Sigmoid colon (tissue), 7 donors: Measurements from ENCODE around the gene PAM16. TPM values are rescaled to one million over a fixed set of nuclear protein-coding genes. Genes with fewer than 3 reads are reported as not detected.
A peak's percentile ranks its signal among the peaks of the same experiment; 100 is the strongest.

Source experiments
- DNase-seq: peaks from one replicate; pipeline ENCODE4 v3.0.0-alpha.2; 2019
- H3K27ac ChIP-seq, 4 donors: fragments of 200-600 bp; sonication (generic); one replicate each; pipeline ENCODE4 v1.5.1; 2016 to 2019; ENCODE audit warnings: mild to moderate bottlenecking in 1 of 4
- H3K27me3 ChIP-seq, 3 donors: fragments of 200-600 bp; sonication (generic); one replicate each; pipeline ENCODE4 v1.5.1; 2019; ENCODE audit warnings: mild to moderate bottlenecking in 1 of 3
- H3K36me3 ChIP-seq, 4 donors: fragments of 200-600 bp; sonication (generic); one replicate each; pipeline ENCODE4 v1.5.1; 2016 to 2019
- H3K4me1 ChIP-seq, 4 donors: fragments of 200-600 bp; sonication (generic); one replicate each; pipeline ENCODE4 v1.5.1; 2017 to 2019
- H3K4me3 ChIP-seq, 4 donors: fragments of 200-600 bp; sonication (generic); one replicate each; pipeline ENCODE4 v1.5.1; 2017 to 2019; ENCODE audit warnings: mild to moderate bottlenecking in 2 of 4, moderate library complexity in 1 of 4
- H3K9me3 ChIP-seq, 4 donors: fragments of 200-600 bp in 3 of 4; sonication (generic) in 3 of 4; one replicate each; pipeline versions ENCODE4 v1.5.1 to v1.6.1; 2013 to 2019
- CTCF ChIP-seq, 4 experiments: fragments of 450-650 bp in 3 of 4; fragments of 200-600 bp in 1 of 4; IDR thresholded peaks; one replicate each; pipeline ENCODE4 v1.5.1; 2016 to 2019; ENCODE audit warnings: antibody characterized with exemption in 4 of 4, mild to moderate bottlenecking in 3 of 4, moderate library complexity in 2 of 4
- EP300 ChIP-seq, 4 donors: sonication (generic); formaldehyde crosslinking; IDR thresholded peaks; one replicate each; pipeline ENCODE4 v1.6.1; 2017; ENCODE audit warnings: antibody characterized with exemption in 4 of 4
- POLR2A ChIP-seq, 2 donors: fragments of 450-650 bp; IDR thresholded peaks; one replicate each; pipeline ENCODE4 v1.6.1; 2016; ENCODE audit warnings: antibody characterized with exemption in 2 of 2, mild to moderate bottlenecking in 2 of 2, moderate library complexity in 2 of 2
- POLR2AphosphoS5 ChIP-seq, 4 donors: sonication (generic); formaldehyde crosslinking; IDR thresholded peaks; one replicate each; pipeline ENCODE4 v1.6.1; 2017; ENCODE audit warnings: antibody characterized with exemption in 4 of 4
- WGBS, 2 donors: extraction: QIAGEN DNeasy Blood & Tissue Kit; methylation state at CpG; one replicate each; pipeline ENCODE4 v1.1.7; 2013; 5-methylcytosine and 5-hydroxymethylcytosine counted together
- intact Hi-C: fragments of 100-400 bp; cut with DNase I; formaldehyde crosslinking; loops from one replicate; pipeline ENCODE4 v1.15.1; 2023
- polyA plus RNA-seq, 3 donors: library from polyadenylated mRNA; stranded (reverse); fragments of 200-250 nt; gene quantifications; one replicate each; pipeline ENCODE4 v1.2.3, GENCODE V29; 2013
- total RNA-seq, 4 donors: library from RNA; depleted of rRNA; stranded (reverse); fragments of >200 nt; gene quantifications; one replicate each; pipeline ENCODE4 v1.1.0, GENCODE V29; 2016
- donor health status: healthy with polysubstance abuse.
- donor health status: Bipolar disorder and iron deficiency.
- donor health status: healthy.

Gene PAM16
- total and polyA plus RNA-seq, 7 donors, result 36.0 to 57.0 (median 49.0) TPM

GRCh38 chr16:4380119-4381063 lies 29.3 kb upstream of the PAM16 start:
- Histone ChIP-seq H3K4me1 (peaks cover 0 to 52% (median 44%) of the 10 kb centered on the region in 4 donors), H3K27ac (peak overlapping the region in 3 of 4 donors; percentile 23 to 52 (median 45)), H3K4me3 (no peak overlapping the region), H3K9me3 (no peaks in the 10 kb centered on the region), H3K36me3 (peaks cover 5 to 31% (median 13%) of the 10 kb centered on the region in 4 donors), H3K27me3 (no peaks in the 10 kb centered on the region)
- DNase-seq, result no peak
- intact Hi-C loops, result no loop called here
- TF ChIP-seq POLR2AphosphoS5 (IDR thresholded peaks at IDR 0.05), result no peak
- 88 to 92% methylated on average over 26 of the region's 26 CpGs for WGBS, 2 donors

GRCh38 chr16:4378999-4379690 lies 28.0 kb upstream of the PAM16 start:
- TF ChIP-seq POLR2A (IDR thresholded peaks at IDR 0.05) (no peak), POLR2AphosphoS5 (IDR thresholded peaks at IDR 0.05) (no peak), EP300 (IDR thresholded peaks at IDR 0.05) (no peak), CTCF (IDR thresholded peaks at IDR 0.05) (no peak)
- peaks cover 5 to 27% (median 13%) of the 10 kb centered on the region in 4 donors for H3K36me3 ChIP-seq
- intact Hi-C loops, result no loop called here
- peaks cover 0 to 65% (median 57%) of the 10 kb centered on the region in 4 donors for H3K4me1 ChIP-seq
- WGBS, 2 donors, result 89 to 91% methylated on average over 21 of the region's 21 CpGs
- no peak for DNase-seq
- no peaks in the 10 kb centered on the region for H3K9me3 ChIP-seq
- peak overlapping the region in 3 of 4 donors; percentile 82 to 97 (median 90) for H3K27ac ChIP-seq
- H3K4me3 ChIP-seq, result no peak overlapping the region
- H3K27me3 ChIP-seq, result no peaks in the 10 kb centered on the region

DNA sequence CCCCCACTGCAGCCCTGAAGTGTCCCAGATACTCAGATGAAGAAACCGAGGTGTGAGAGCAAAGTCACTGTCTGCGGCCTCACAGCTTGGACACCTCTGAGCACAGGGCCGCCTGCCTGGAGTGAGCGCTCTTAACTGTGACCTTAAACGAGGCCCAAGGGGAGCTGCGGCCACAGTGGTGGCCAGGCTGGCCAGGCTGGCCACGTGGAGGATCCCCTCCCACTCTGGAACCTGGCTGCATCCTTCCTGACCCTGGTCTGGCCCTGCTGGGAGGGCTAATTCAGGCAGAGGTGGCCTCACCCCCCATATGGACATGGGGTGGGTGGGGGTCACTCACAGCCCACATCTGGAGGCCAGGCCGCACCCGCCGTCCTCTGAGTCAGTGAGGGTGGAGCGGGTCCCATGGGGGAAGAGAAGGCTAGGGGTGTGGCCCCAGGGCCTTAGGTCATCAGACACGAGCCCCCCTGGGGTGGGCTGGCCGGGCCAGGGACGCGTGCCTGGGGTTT lies 27.1 kb upstream of the PAM16 start:
- peaks cover 5 to 27% (median 11%) of the 10 kb centered on the region in 4 donors for H3K36me3 ChIP-seq
- TF ChIP-seq POLR2A (IDR thresholded peaks at IDR 0.05), result no peak
- TF ChIP-seq CTCF (IDR thresholded peaks at IDR 0.05), result no peak
- peak in 1 of 4 donors; percentile 38 for TF ChIP-seq POLR2AphosphoS5 (IDR thresholded peaks at IDR 0.05)
- intact Hi-C loops, result no loop called here
- no peak for DNase-seq
- H3K9me3 ChIP-seq, result no peaks in the 10 kb centered on the region
- no peaks in the 10 kb centered on the region for H3K27me3 ChIP-seq
- peaks cover 0 to 74% (median 66%) of the 10 kb centered on the region in 4 donors for H3K4me1 ChIP-seq
- H3K27ac ChIP-seq, result peak overlapping the region; percentile 82 to 97 (median 90)
- no peak overlapping the region for H3K4me3 ChIP-seq
- WGBS, 2 donors, result 84 to 88% methylated on average over 15 of the region's 15 CpGs

- intact Hi-C loops, result no loop called here
- Histone ChIP-seq H3K27me3 (no peaks in the 10 kb centered on the region), H3K27ac (peak overlapping the region; percentile 82 to 97 (median 90)), H3K36me3 (peaks cover 2 to 22% (median 7%) of the 10 kb centered on the region in 4 donors), H3K4me1 (peaks cover 0 to 80% (median 71%) of the 10 kb centered on the region in 4 donors), H3K4me3 (no peak overlapping the region), H3K9me3 (no peaks in the 10 kb centered on the region)
- DNase-seq, result no peak
- WGBS, 2 donors, result 88 to 89% methylated on average over 12 of the region's 12 CpGs
- TF ChIP-seq EP300 (IDR thresholded peaks at IDR 0.05), result no peak
Observed at GRCh38 chr16:4377573-4378154, 26.5 kb upstream of the PAM16 start.

- DNase-seq, result no peak
- no peaks in the 10 kb centered on the region for H3K27me3 ChIP-seq
- intact Hi-C loops, result no loop called here
- TF ChIP-seq POLR2AphosphoS5 (IDR thresholded peaks at IDR 0.05) (no peak), CTCF (IDR thresholded peaks at IDR 0.05) (no peak), EP300 (IDR thresholded peaks at IDR 0.05) (no peak), POLR2A (IDR thresholded peaks at IDR 0.05) (no peak)
- H3K36me3 ChIP-seq, result peaks cover 0 to 16% (median 3%) of the 10 kb centered on the region in 4 donors
- H3K9me3 ChIP-seq, result no peaks in the 10 kb centered on the region
- 82 to 85% methylated on average over 27 of the region's 27 CpGs for WGBS, 2 donors
- H3K4me3 ChIP-seq, result no peak overlapping the region
- H3K4me1 ChIP-seq, result peaks cover 0 to 86% (median 78%) of the 10 kb centered on the region in 4 donors
- peak overlapping the region; percentile 82 to 97 (median 90) for H3K27ac ChIP-seq
Observed at GRCh38 chr16:4376893-4377572, 25.9 kb upstream of the PAM16 start.
